HG03045 (cell line): Measurements from ENCODE around the gene SMYD4.
A peak's percentile ranks its signal among the peaks of the same experiment; 100 is the strongest.
"Not testable (repeated sequence)": the region's sequence is repeated elsewhere in the genome, so short reads cannot be mapped to it uniquely, and the experiment has no call there.

Experiments used
- ATAC-seq: cut with Tn5 transposase; IDR thresholded peaks from one replicate; pipeline ENCODE4 v1.9.1; 2021; ENCODE audit warnings: mild to moderate bottlenecking, moderate library complexity; ENCODE audit not compliant: unreplicated experiment

Gene SMYD4

GRCh38 chr17:1830288-1830687, 586 bp upstream of the SMYD4 start:
- ATAC-seq: no peak

GRCh38 chr17:1829216-1829591, 498 bp downstream of the SMYD4 start:
- ATAC-seq: peak; percentile 7

- no peak for ATAC-seq
These were observed 9.0 kb downstream of the SMYD4 start for GRCh38 chr17:1820528-1821252.

GRCh38 chr17:1813088-1813487, 16.6 kb downstream of the SMYD4 start:
- ATAC-seq: no peak

GRCh38 chr17:1810450-1811103, 19.1 kb downstream of the SMYD4 start:
- ATAC-seq: no peak

GRCh38 chr17:1809815-1810214, 19.9 kb downstream of the SMYD4 start:
- ATAC-seq: not testable (repeated sequence)

- ATAC-seq: no peak
These were observed 21.1 kb downstream of the SMYD4 start for GRCh38 chr17:1808644-1809043.

- ATAC-seq: no peak
These were observed 21.8 kb downstream of the SMYD4 start for GRCh38 chr17:1807890-1808289.

GRCh38 chr17:1803280-1803679, 26.4 kb downstream of the SMYD4 start:
- ATAC-seq: no peak

- no peak for ATAC-seq
These were observed 27.3 kb downstream of the SMYD4 start for GRCh38 chr17:1802429-1802828.

- ATAC-seq: no peak
These were observed 29.0 kb downstream of the SMYD4 start for GRCh38 chr17:1800712-1801111.

- ATAC-seq: no peak
These were observed 29.5 kb downstream of the SMYD4 start for GRCh38 chr17:1800240-1800639.

GRCh38 chr17:1797846-1798245, 31.9 kb downstream of the SMYD4 start:
- ATAC-seq: not testable (repeated sequence)

- ATAC-seq: no peak
These were observed 32.4 kb downstream of the SMYD4 start for GRCh38 chr17:1797323-1797722.

GRCh38 chr17:1796800-1797199, 32.9 kb downstream of the SMYD4 start:
- ATAC-seq: no peak

- ATAC-seq: no peak
These were observed 36.3 kb downstream of the SMYD4 start for GRCh38 chr17:1793447-1793806.

GRCh38 chr17:1792495-1793446, 36.9 kb downstream of the SMYD4 start:
- ATAC-seq: no peak

GRCh38 chr17:1789936-1790335, 39.8 kb downstream of the SMYD4 start:
- ATAC-seq: no peak

- no peak for ATAC-seq
These were observed 42.3 kb downstream of the SMYD4 start for GRCh38 chr17:1787301-1787902.

- no peak for ATAC-seq
These were observed 43.0 kb downstream of the SMYD4 start for GRCh38 chr17:1786708-1787107.

- ATAC-seq: no peak
These were observed 43.8 kb downstream of the SMYD4 start for GRCh38 chr17:1785930-1786329.
